Stimulated activated memory B cell treated with anti-CD40 and anti-IgM and Interleukin-4, amounts not matched to agents 10 μg/mL and 1 μg/mL and 100 μg/mL, for 72 hours (primary cell): Measurements from ENCODE around the gene TBC1D2B.

Experiments used
- ATAC-seq: fragments of 150-1000 bp; cut with Tn5 transposase; 2 replicates; pipeline ENCODE4 v1.10.0; 2021
- H3K27ac Mint-ChIP-seq: one replicate; pipeline ENCODE4 v1.8.0; 2022; ENCODE audit warnings: mild to moderate bottlenecking, mixed read lengths
- H3K27me3 Mint-ChIP-seq: one replicate; pipeline ENCODE4 v1.8.0; 2022; ENCODE audit warnings: mixed read lengths
- H3K36me3 Mint-ChIP-seq: one replicate; pipeline ENCODE4 v1.8.0; 2022; ENCODE audit warnings: mixed read lengths
- H3K4me1 Mint-ChIP-seq: one replicate; pipeline ENCODE4 v1.8.0; 2022; ENCODE audit warnings: mixed read lengths
- H3K4me3 Mint-ChIP-seq: one replicate; pipeline ENCODE4 v1.8.0; 2022; ENCODE audit warnings: mild to moderate bottlenecking, moderate library complexity, mixed read lengths
- H3K9me3 Mint-ChIP-seq: one replicate; pipeline ENCODE4 v1.8.0; 2022; ENCODE audit warnings: mixed read lengths

TBC1D2B gene

GRCh38 chr15:78077053-78077870 lies at the start of gene TBC1D2B:
Gene TBC1D2B, minus strand, starts transcription at chr15:78077711. Its CDS starts 59 bp downstream, at chr15:78077652.
- H3K4me3 Mint-ChIP-seq: peak within 1 kb of the TSS; percentile 86
- H3K9me3 Mint-ChIP-seq: no peaks in the 10 kb centered on the region
- H3K36me3 Mint-ChIP-seq: no peaks in the 10 kb centered on the region
- no peaks in the 10 kb centered on the region for H3K27me3 Mint-ChIP-seq
- peak; percentile 92 for ATAC-seq
- H3K4me1 Mint-ChIP-seq: peaks cover 33% of the 10 kb centered on the region
- peak within 1 kb of the TSS; percentile 69 for H3K27ac Mint-ChIP-seq

- ATAC-seq: no peak
- H3K36me3 Mint-ChIP-seq: no peaks in the 10 kb centered on the region
- H3K4me3 Mint-ChIP-seq: no peak overlapping the region
- H3K27me3 Mint-ChIP-seq: no peaks in the 10 kb centered on the region
- no peak overlapping the region for H3K27ac Mint-ChIP-seq
- H3K9me3 Mint-ChIP-seq: no peaks in the 10 kb centered on the region
- peaks cover under 1% of the 10 kb centered on the region for H3K4me1 Mint-ChIP-seq
Observed at GRCh38 chr15:78125267-78125666, 47.8 kb upstream of the TBC1D2B start.

- no peaks in the 10 kb centered on the region for H3K27me3 Mint-ChIP-seq
- no peak for ATAC-seq
- no peak overlapping the region for H3K4me3 Mint-ChIP-seq
- H3K36me3 Mint-ChIP-seq: no peaks in the 10 kb centered on the region
- H3K27ac Mint-ChIP-seq: no peak overlapping the region
- H3K9me3 Mint-ChIP-seq: no peaks in the 10 kb centered on the region
- H3K4me1 Mint-ChIP-seq: no peaks in the 10 kb centered on the region
Observed at GRCh38 chr15:78120523-78120922, 43.0 kb upstream of the TBC1D2B start.

GRCh38 chr15:78112551-78112950 lies 35.0 kb upstream of the TBC1D2B start:
- ATAC-seq: no peak
- H3K36me3 Mint-ChIP-seq: no peaks in the 10 kb centered on the region
- no peak overlapping the region for H3K27ac Mint-ChIP-seq

GRCh38 chr15:78111788-78112187 lies 34.3 kb upstream of the TBC1D2B start:
- Mint-ChIP-seq H3K36me3 (no peaks in the 10 kb centered on the region), H3K4me3 (no peak overlapping the region), H3K9me3 (no peaks in the 10 kb centered on the region), H3K27me3 (no peaks in the 10 kb centered on the region), H3K4me1 (peaks cover 10% of the 10 kb centered on the region), H3K27ac (no peak overlapping the region)
- no peak for ATAC-seq

More at GRCh38 chr15:78112551-78112950, 35.0 kb upstream of the TBC1D2B start:
- Mint-ChIP-seq H3K4me1 (peaks cover 10% of the 10 kb centered on the region), H3K4me3 (no peak overlapping the region), H3K9me3 (no peaks in the 10 kb centered on the region), H3K27me3 (no peaks in the 10 kb centered on the region)

- H3K9me3 Mint-ChIP-seq: no peaks in the 10 kb centered on the region
- no peak overlapping the region for H3K27ac Mint-ChIP-seq
Observed at GRCh38 chr15:78110916-78111475, 33.5 kb upstream of the TBC1D2B start.

GRCh38 chr15:78110096-78110495 lies 32.6 kb upstream of the TBC1D2B start:
- no peak overlapping the region for H3K27ac Mint-ChIP-seq
- no peak overlapping the region for H3K4me3 Mint-ChIP-seq
- ATAC-seq: no peak

More at GRCh38 chr15:78110916-78111475, 33.5 kb upstream of the TBC1D2B start:
- peaks cover 11% of the 10 kb centered on the region for H3K4me1 Mint-ChIP-seq
- no peak for ATAC-seq
- no peak overlapping the region for H3K4me3 Mint-ChIP-seq
- H3K36me3 Mint-ChIP-seq: no peaks in the 10 kb centered on the region
- H3K27me3 Mint-ChIP-seq: no peaks in the 10 kb centered on the region

GRCh38 chr15:78109156-78109555 lies 31.6 kb upstream of the TBC1D2B start:
- no peak overlapping the region for H3K27ac Mint-ChIP-seq
- H3K9me3 Mint-ChIP-seq: no peaks in the 10 kb centered on the region
- H3K27me3 Mint-ChIP-seq: no peaks in the 10 kb centered on the region
- H3K36me3 Mint-ChIP-seq: no peaks in the 10 kb centered on the region
- peaks cover 15% of the 10 kb centered on the region for H3K4me1 Mint-ChIP-seq
- no peak for ATAC-seq
- no peak overlapping the region for H3K4me3 Mint-ChIP-seq

More at GRCh38 chr15:78110096-78110495, 32.6 kb upstream of the TBC1D2B start:
- Mint-ChIP-seq H3K9me3 (no peaks in the 10 kb centered on the region), H3K4me1 (peaks cover 15% of the 10 kb centered on the region), H3K27me3 (no peaks in the 10 kb centered on the region), H3K36me3 (no peaks in the 10 kb centered on the region)

- H3K27me3 Mint-ChIP-seq: no peaks in the 10 kb centered on the region
- H3K9me3 Mint-ChIP-seq: no peaks in the 10 kb centered on the region
- H3K36me3 Mint-ChIP-seq: no peaks in the 10 kb centered on the region
- ATAC-seq: peak; percentile 91
- H3K4me3 Mint-ChIP-seq: no peak overlapping the region
- H3K4me1 Mint-ChIP-seq: peaks cover 19% of the 10 kb centered on the region
- H3K27ac Mint-ChIP-seq: no peak overlapping the region
Observed at GRCh38 chr15:78108300-78109084, 31.0 kb upstream of the TBC1D2B start.

GRCh38 chr15:78107471-78107870 lies 30.0 kb upstream of the TBC1D2B start:
- Mint-ChIP-seq H3K27ac (no peak overlapping the region), H3K9me3 (no peaks in the 10 kb centered on the region), H3K27me3 (no peaks in the 10 kb centered on the region), H3K36me3 (no peaks in the 10 kb centered on the region), H3K4me3 (no peak overlapping the region), H3K4me1 (peaks cover 15% of the 10 kb centered on the region)
- ATAC-seq: no peak

- H3K4me3 Mint-ChIP-seq: no peak overlapping the region
- peaks cover 15% of the 10 kb centered on the region for H3K4me1 Mint-ChIP-seq
Observed at GRCh38 chr15:78105476-78106241, 28.1 kb upstream of the TBC1D2B start.

GRCh38 chr15:78104566-78105475 lies 27.3 kb upstream of the TBC1D2B start:
- no peak overlapping the region for H3K4me3 Mint-ChIP-seq
- ATAC-seq: no peak
- no peaks in the 10 kb centered on the region for H3K36me3 Mint-ChIP-seq
- no peaks in the 10 kb centered on the region for H3K27me3 Mint-ChIP-seq
- H3K9me3 Mint-ChIP-seq: no peaks in the 10 kb centered on the region
- no peak overlapping the region for H3K27ac Mint-ChIP-seq
- H3K4me1 Mint-ChIP-seq: peaks cover 15% of the 10 kb centered on the region

More at GRCh38 chr15:78105476-78106241, 28.1 kb upstream of the TBC1D2B start:
- H3K9me3 Mint-ChIP-seq: no peaks in the 10 kb centered on the region
- no peak for ATAC-seq
- H3K36me3 Mint-ChIP-seq: no peaks in the 10 kb centered on the region
- no peak overlapping the region for H3K27ac Mint-ChIP-seq
- H3K27me3 Mint-ChIP-seq: no peaks in the 10 kb centered on the region

GRCh38 chr15:78104119-78104479 lies 26.6 kb upstream of the TBC1D2B start:
- Mint-ChIP-seq H3K9me3 (no peaks in the 10 kb centered on the region), H3K27ac (no peak overlapping the region), H3K36me3 (no peaks in the 10 kb centered on the region), H3K27me3 (no peaks in the 10 kb centered on the region), H3K4me3 (no peak overlapping the region), H3K4me1 (peaks cover 15% of the 10 kb centered on the region)
- no peak for ATAC-seq
